Left lung (tissue), 10 donors: Measurements from ENCODE around the gene RRP36. TPM values are rescaled to one million over a fixed set of nuclear protein-coding genes. Genes with fewer than 3 reads are reported as not detected.

Source experiments
- ATAC-seq: fragments of 200-7000 bp; cut with Tn5 transposase; one replicate; pipeline ENCODE4 v1.9.1; 2020; ENCODE audit warnings: moderate library complexity
- DNase-seq, 4 donors: peaks; one replicate each; pipeline ENCODE4 v3.0.0-alpha.2; 2013 to 2020
- H3K27ac ChIP-seq, 2 donors: fragments of 200-600 bp; sonication (generic) in 1 of 2; one replicate each; pipeline versions ENCODE4 v1.5.0 to v1.8.0; 2020 to 2021
- H3K27me3 ChIP-seq, 2 donors: fragments of 200-600 bp; sonication (generic) in 1 of 2; one replicate each; pipeline versions ENCODE4 v1.5.0 to v1.8.0; 2020 to 2021
- H3K36me3 ChIP-seq, 2 donors: fragments of 200-600 bp; sonication (generic) in 1 of 2; one replicate each; pipeline versions ENCODE4 v1.5.0 to v1.8.0; 2020 to 2021
- H3K4me1 ChIP-seq, 2 donors: fragments of 200-600 bp; one replicate each; pipeline ENCODE4 v1.8.0; 2021
- H3K4me3 ChIP-seq, 2 donors: fragments of 200-600 bp; sonication (generic) in 1 of 2; one replicate each; pipeline versions ENCODE4 v1.5.0 to v1.8.0; 2020 to 2021; ENCODE audit warnings: mild to moderate bottlenecking in 1 of 2
- H3K9me3 ChIP-seq, 2 donors: fragments of 200-600 bp; sonication (generic) in 1 of 2; one replicate each; pipeline versions ENCODE4 v1.5.0 to v1.8.0; 2020 to 2021
- intact Hi-C, 2 donors: fragments of 100-400 bp; cut with DNase I; formaldehyde crosslinking; loops; one replicate each; pipeline versions ENCODE4 v1.11.2 to v1.14.2; 2022
- polyA plus RNA-seq, 6 donors: library from polyadenylated mRNA; unstranded; fragments of 120-200 nt; gene quantifications; one replicate each; pipeline ENCODE4 v1.2.1, GENCODE V29; 2013; ENCODE audit not compliant: insufficient read length in 6 of 6
- total RNA-seq, 2 donors: library from RNA; stranded (reverse); fragmentation: NEBNext Ultra II Directional; extraction: Animal tissue kit (Norgen Biotek cat#: 25700); gene quantifications; one replicate each; pipeline ENCODE4 v1.2.1, GENCODE V29; 2021
- TF ChIP-seq, protein P1 (sequence below), 2 donors: fragments of 200-600 bp; sonication (generic) in 1 of 2; IDR thresholded peaks; one replicate each; pipeline versions ENCODE4 v1.5.0 to v1.8.0; 2021; ENCODE audit warnings: antibody characterized with exemption in 2 of 2
- donor health status: DM: no; HTN: yes; CAD: no.
- donor health status: DM: no; HTN: no; CAD: no.

RRP36 gene
- total and polyA plus RNA-seq, 8 donors: 43.3 to 55.2 (median 50.2) TPM

- TF ChIP-seq, protein P1, sequence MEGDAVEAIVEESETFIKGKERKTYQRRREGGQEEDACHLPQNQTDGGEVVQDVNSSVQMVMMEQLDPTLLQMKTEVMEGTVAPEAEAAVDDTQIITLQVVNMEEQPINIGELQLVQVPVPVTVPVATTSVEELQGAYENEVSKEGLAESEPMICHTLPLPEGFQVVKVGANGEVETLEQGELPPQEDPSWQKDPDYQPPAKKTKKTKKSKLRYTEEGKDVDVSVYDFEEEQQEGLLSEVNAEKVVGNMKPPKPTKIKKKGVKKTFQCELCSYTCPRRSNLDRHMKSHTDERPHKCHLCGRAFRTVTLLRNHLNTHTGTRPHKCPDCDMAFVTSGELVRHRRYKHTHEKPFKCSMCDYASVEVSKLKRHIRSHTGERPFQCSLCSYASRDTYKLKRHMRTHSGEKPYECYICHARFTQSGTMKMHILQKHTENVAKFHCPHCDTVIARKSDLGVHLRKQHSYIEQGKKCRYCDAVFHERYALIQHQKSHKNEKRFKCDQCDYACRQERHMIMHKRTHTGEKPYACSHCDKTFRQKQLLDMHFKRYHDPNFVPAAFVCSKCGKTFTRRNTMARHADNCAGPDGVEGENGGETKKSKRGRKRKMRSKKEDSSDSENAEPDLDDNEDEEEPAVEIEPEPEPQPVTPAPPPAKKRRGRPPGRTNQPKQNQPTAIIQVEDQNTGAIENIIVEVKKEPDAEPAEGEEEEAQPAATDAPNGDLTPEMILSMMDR (IDR thresholded peaks at IDR 0.05): no peak
- no peaks in the 10 kb centered on the region for H3K27me3 ChIP-seq
- H3K27ac ChIP-seq: no peak overlapping the region
- H3K9me3 ChIP-seq: no peaks in the 10 kb centered on the region
- no peak for ATAC-seq
- peak in 1 of 4 donors; percentile 45 for DNase-seq
- H3K36me3 ChIP-seq: peaks cover 0 to 61% of the 10 kb centered on the region in 2 donors
- intact Hi-C loops: no loop called here
- H3K4me1 ChIP-seq: no peaks in the 10 kb centered on the region
- H3K4me3 ChIP-seq: no peak overlapping the region
Measured at GRCh38 chr6:43006251-43006650, 15.2 kb upstream of the RRP36 start.

DNA sequence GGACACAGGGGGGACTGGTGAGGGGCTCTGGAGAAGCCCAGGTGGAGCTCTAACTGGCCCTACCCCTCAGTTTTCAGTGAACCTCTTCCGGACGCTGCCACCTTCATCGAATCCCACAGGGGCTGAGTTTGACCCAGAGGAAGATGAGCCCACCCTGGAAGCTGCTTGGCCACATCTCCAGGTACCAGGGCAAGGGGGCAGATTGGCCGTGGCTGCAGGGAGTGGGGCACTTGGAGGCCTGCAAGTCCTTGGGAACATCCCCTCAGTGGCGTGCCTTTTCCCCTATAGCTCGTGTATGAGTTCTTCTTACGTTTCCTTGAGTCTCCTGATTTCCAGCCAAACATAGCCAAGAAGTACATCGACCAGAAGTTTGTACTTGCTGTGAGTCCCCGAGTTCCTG is 14.3 kb upstream of the RRP36 start:
- DNase-seq (peak in 1 of 4 donors; percentile 8), ATAC-seq (no peak)
- Histone ChIP-seq H3K9me3 (no peaks in the 10 kb centered on the region), H3K27ac (no peak overlapping the region), H3K36me3 (peaks cover 0 to 70% of the 10 kb centered on the region in 2 donors), H3K4me3 (no peak overlapping the region), H3K27me3 (no peaks in the 10 kb centered on the region), H3K4me1 (peaks cover 0 to 4% of the 10 kb centered on the region in 2 donors)
- intact Hi-C loops: no loop called here
- TF ChIP-seq, protein P1 (IDR thresholded peaks at IDR 0.05): no peak

DNA sequence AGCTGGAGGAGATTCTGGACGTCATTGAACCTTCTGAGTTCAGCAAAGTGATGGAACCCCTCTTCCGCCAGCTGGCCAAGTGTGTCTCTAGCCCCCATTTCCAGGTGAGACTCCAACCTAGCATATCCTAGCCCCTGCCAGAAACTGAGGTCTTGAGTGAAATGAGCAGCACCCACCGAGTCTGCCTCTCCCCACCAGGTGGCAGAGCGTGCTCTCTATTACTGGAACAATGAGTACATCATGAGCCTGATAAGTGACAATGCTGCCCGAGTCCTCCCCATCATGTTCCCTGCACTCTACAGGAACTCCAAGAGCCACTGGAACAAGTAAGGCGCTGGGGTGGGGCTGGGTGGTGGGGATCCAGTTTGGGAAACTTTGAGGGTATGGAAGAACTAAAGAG is 12.3 kb upstream of the RRP36 start:
- Histone ChIP-seq H3K4me1 (peaks cover 7 to 18% of the 10 kb centered on the region in 2 donors), H3K36me3 (peaks cover 0 to 69% of the 10 kb centered on the region in 2 donors), H3K9me3 (no peaks in the 10 kb centered on the region), H3K27ac (no peak overlapping the region), H3K27me3 (no peaks in the 10 kb centered on the region), H3K4me3 (no peak overlapping the region)
- intact Hi-C loops: no loop called here
- ATAC-seq: no peak
- peak in 1 of 4 donors; percentile 20 for DNase-seq
- TF ChIP-seq, protein P1 (IDR thresholded peaks at IDR 0.05): no peak

DNA sequence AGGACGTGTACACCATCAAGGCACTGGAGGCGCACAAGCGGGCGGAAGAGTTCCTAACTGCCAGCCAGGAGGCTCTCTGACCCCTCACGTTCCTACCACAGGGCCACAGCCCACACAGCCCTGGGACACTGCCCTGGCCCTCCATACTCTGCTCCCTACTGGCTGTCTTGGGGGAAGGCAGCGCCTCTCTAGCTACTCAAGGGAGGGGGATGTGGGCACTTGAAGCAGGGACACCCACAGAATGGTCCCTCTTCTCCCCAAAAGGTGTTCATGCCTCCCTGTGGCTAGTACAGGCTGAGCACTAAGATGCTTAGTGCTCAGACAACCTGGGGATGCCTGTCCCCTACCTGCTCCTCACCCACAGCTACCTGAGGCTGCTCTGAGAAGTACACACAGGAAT is 10.2 kb upstream of the RRP36 start:
- no peak for ATAC-seq
- no peaks in the 10 kb centered on the region for H3K27me3 ChIP-seq
- peaks cover 14 to 36% of the 10 kb centered on the region in 2 donors for H3K4me1 ChIP-seq
- intact Hi-C loops: no loop called here
- peaks cover 0 to 63% of the 10 kb centered on the region in 2 donors for H3K36me3 ChIP-seq
- H3K9me3 ChIP-seq: no peaks in the 10 kb centered on the region
- no peak overlapping the region for H3K4me3 ChIP-seq
- no peak overlapping the region for H3K27ac ChIP-seq
- no peak for DNase-seq
- TF ChIP-seq, protein P1 (IDR thresholded peaks at IDR 0.05): no peak

DNA sequence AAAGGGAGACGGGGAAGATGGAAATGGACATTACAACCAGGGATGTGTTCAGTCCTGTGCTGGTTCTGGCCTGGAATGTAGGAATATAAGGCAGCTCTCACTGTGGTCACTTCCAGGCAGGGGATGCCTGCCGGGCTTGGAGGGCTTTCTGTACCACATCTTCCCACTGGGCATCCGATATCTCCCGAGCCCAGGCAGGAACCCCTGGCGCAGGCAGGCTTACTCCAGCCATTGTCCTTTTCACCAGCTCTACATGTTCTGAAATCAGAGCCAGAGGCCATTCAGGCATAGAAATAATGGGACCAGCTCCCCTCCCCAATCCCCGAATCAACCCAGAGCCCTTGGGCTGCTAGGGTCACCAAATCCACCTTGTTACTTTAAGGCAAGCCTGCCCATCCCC is 9.1 kb upstream of the RRP36 start:
- intact Hi-C loops: no loop called here
- TF ChIP-seq, protein P1 (IDR thresholded peaks at IDR 0.05): no peak
- H3K27me3 ChIP-seq: no peaks in the 10 kb centered on the region
- peak overlapping the region in 1 of 2 donors; percentile 81 for H3K27ac ChIP-seq
- H3K4me3 ChIP-seq: peak overlapping the region in 1 of 2 donors; percentile 78
- ATAC-seq: no peak
- no peaks in the 10 kb centered on the region for H3K9me3 ChIP-seq
- peaks cover 0 to 54% of the 10 kb centered on the region in 2 donors for H3K36me3 ChIP-seq
- DNase-seq: no peak
- peaks cover 14 to 48% of the 10 kb centered on the region in 2 donors for H3K4me1 ChIP-seq
